ENCODE measurements around the gene CLTB. TPM values are rescaled to one million over a fixed set of nuclear protein-coding genes. Genes with fewer than 3 reads are reported as not detected.
A peak's percentile ranks its signal among the peaks of the same experiment; 100 is the strongest.

Gene CLTB
- total and polyA plus RNA-seq, 2 of the 13 experiments (the other 11 are each of a cell fraction or from before 2014, with no cell fraction given), result 23.3 to 33.8 TPM

DNA sequence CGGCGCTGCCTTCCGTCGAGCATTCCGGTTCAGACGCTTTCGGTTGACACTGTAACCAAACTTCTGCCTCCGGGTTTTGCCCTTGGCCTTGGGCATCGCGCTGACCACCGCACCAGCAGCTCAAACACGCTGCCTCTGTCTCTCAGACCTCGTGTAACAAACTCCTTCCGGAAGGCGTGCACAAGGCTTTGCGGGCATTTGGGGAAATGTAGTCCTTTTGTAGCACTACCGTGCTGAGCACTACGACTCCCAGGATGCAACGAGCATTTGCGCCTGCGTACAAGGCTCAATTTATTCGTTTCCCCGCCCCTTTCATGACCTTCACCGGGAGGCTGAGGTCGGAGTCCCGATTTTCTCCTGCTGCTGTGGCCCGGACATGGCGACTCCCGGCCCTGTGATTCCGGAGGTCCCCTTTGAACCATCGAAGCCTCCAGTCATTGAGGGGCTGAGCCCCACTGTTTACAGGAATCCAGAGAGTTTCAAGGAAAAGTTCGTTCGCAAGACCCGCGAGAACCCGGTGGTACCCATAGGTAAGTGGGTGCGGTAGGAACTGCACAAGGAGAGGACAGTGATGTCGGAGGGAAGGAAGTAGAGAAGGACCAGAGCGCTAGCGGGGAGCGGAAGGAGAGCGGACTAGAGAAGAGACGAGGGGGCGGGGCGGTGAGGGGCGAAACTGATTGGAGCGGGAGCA, 27.8 kb downstream of the CLTB start, which contains the start of the genes HIGD2A and NOP16 (continued):
- TF ChIP-seq ZNF709 (CRISPR knock-in tag; IDR thresholded peaks at IDR 0.05) (0 out of 2 replicates have a peak, but pooled peaks have one; percentile 7), SNAI1 (CRISPR knock-in tag; IDR thresholded peaks at IDR 0.05; ENCODE audit: borderline replicate concordance) (no peak; the same call in 1 of the 2 replicates), KMT2B (CRISPR knock-in tag; IDR thresholded peaks at IDR 0.05) (peak; percentile 83), SATB2 (CRISPR knock-in tag; IDR thresholded peaks at IDR 0.05) (0 out of 2 replicates have a peak, but pooled peaks have one; percentile 59), ZNF138 (CRISPR knock-in tag; IDR thresholded peaks at IDR 0.05; ENCODE audit: low read depth) (peak; percentile 88), SIN3A (IDR thresholded peaks at IDR 0.05; ENCODE audit: borderline replicate concordance, low read depth, low read length) (peak; percentile 96), NFATC3 (CRISPR knock-in tag; IDR thresholded peaks at IDR 0.05) (peak; percentile 22; the same call in 1 of the 2 replicates), ATRX (CRISPR knock-in tag; IDR thresholded peaks at IDR 0.05; ENCODE audit: borderline replicate concordance) (no peak), RCOR2 (CRISPR knock-in tag; IDR thresholded peaks at IDR 0.05) (no peak), TOE1 (CRISPR knock-in tag; IDR thresholded peaks at IDR 0.05) (no peak), ATF7 (IDR thresholded peaks at IDR 0.05) (no peak), ATF7 (CRISPR knock-in tag; IDR thresholded peaks at IDR 0.05) (no peak), ZNF160 (CRISPR knock-in tag; IDR thresholded peaks at IDR 0.05) (no peak; the same call in 1 of the 2 replicates), ZNF652 (CRISPR knock-in tag; IDR thresholded peaks at IDR 0.05; ENCODE audit: borderline replicate concordance, low read depth) (no peak; the same call in 1 of the 2 replicates), RBM22 (optimal IDR thresholded peaks at IDR 0.05; ENCODE audit: low read length) (no peak), MXI1 (IDR thresholded peaks at IDR 0.05; ENCODE audit: borderline replicate concordance, low read depth, low read length) (peak; percentile 99)
- TF ChIP-seq, protein P1, sequence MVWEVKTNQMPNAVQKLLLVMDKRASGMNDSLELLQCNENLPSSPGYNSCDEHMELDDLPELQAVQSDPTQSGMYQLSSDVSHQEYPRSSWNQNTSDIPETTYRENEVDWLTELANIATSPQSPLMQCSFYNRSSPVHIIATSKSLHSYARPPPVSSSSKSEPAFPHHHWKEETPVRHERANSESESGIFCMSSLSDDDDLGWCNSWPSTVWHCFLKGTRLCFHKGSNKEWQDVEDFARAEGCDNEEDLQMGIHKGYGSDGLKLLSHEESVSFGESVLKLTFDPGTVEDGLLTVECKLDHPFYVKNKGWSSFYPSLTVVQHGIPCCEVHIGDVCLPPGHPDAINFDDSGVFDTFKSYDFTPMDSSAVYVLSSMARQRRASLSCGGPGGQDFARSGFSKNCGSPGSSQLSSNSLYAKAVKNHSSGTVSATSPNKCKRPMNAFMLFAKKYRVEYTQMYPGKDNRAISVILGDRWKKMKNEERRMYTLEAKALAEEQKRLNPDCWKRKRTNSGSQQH (CRISPR knock-in tag; IDR thresholded peaks at IDR 0.05; ENCODE audit: low read depth), result peak; percentile 91
- TF ChIP-seq, protein P2, sequence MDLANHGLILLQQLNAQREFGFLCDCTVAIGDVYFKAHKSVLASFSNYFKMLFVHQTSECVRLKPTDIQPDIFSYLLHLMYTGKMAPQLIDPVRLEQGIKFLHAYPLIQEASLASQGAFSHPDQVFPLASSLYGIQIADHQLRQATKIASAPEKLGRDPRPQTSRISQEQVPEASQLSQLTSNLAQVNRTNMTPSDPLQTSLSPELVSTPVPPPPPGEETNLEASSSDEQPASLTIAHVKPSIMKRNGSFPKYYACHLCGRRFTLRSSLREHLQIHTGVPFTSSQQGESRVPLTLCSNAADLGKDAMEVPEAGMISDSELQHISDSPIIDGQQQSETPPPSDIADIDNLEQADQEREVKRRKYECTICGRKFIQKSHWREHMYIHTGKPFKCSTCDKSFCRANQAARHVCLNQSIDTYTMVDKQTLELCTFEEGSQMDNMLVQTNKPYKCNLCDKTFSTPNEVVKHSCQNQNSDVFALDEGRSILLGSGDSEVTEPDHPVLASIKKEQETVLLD (CRISPR knock-in tag; IDR thresholded peaks at IDR 0.05; ENCODE audit: low read depth), result peak; percentile 79
- TF ChIP-seq, protein P3, sequence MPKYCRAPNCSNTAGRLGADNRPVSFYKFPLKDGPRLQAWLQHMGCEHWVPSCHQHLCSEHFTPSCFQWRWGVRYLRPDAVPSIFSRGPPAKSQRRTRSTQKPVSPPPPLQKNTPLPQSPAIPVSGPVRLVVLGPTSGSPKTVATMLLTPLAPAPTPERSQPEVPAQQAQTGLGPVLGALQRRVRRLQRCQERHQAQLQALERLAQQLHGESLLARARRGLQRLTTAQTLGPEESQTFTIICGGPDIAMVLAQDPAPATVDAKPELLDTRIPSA (CRISPR knock-in tag; IDR thresholded peaks at IDR 0.05; ENCODE audit: borderline replicate concordance), result no peak
- TF ChIP-seq, protein P4, sequence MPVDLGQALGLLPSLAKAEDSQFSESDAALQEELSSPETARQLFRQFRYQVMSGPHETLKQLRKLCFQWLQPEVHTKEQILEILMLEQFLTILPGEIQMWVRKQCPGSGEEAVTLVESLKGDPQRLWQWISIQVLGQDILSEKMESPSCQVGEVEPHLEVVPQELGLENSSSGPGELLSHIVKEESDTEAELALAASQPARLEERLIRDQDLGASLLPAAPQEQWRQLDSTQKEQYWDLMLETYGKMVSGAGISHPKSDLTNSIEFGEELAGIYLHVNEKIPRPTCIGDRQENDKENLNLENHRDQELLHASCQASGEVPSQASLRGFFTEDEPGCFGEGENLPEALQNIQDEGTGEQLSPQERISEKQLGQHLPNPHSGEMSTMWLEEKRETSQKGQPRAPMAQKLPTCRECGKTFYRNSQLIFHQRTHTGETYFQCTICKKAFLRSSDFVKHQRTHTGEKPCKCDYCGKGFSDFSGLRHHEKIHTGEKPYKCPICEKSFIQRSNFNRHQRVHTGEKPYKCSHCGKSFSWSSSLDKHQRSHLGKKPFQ (CRISPR knock-in tag; IDR thresholded peaks at IDR 0.05; ENCODE audit: insufficient replicate concordance), result peak; percentile 63
- TF ChIP-seq, protein P5, sequence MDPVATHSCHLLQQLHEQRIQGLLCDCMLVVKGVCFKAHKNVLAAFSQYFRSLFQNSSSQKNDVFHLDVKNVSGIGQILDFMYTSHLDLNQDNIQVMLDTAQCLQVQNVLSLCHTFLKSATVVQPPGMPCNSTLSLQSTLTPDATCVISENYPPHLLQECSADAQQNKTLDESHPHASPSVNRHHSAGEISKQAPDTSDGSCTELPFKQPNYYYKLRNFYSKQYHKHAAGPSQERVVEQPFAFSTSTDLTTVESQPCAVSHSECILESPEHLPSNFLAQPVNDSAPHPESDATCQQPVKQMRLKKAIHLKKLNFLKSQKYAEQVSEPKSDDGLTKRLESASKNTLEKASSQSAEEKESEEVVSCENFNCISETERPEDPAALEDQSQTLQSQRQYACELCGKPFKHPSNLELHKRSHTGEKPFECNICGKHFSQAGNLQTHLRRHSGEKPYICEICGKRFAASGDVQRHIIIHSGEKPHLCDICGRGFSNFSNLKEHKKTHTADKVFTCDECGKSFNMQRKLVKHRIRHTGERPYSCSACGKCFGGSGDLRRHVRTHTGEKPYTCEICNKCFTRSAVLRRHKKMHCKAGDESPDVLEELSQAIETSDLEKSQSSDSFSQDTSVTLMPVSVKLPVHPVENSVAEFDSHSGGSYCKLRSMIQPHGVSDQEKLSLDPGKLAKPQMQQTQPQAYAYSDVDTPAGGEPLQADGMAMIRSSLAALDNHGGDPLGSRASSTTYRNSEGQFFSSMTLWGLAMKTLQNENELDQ (CRISPR knock-in tag; IDR thresholded peaks at IDR 0.05; ENCODE audit: borderline replicate concordance), result peak; percentile 49; the same call in 1 of the 2 replicates
- TF ChIP-seq, protein P6, sequence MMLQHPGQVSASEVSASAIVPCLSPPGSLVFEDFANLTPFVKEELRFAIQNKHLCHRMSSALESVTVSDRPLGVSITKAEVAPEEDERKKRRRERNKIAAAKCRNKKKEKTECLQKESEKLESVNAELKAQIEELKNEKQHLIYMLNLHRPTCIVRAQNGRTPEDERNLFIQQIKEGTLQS (CRISPR knock-in tag; IDR thresholded peaks at IDR 0.05), result peak; percentile 2; the same call in 1 of the 2 replicates

All from HepG2 (cell line).